NCI-H2107 treated with DMSO at 0.1 percent for 48 hours (cell line): ENCODE data around the gene STT3B.

Source experiments
- DNase-seq: peaks from one replicate; lab custom pipeline; 2025; ENCODE audit not compliant: unreplicated experiment; lab: John Stamatoyannopoulos, UW

STT3B gene

GRCh38 chr3:31636694-31637442 lies 104.1 kb downstream of the STT3B start:
- no peak for DNase-seq

GRCh38 chr3:31639828-31640227 lies 107.1 kb downstream of the STT3B start:
- no peak for DNase-seq

GRCh38 chr3:31645256-31645655 lies 112.5 kb downstream of the STT3B start:
- no peak for DNase-seq

- DNase-seq: no peak
Observed at GRCh38 chr3:31648286-31648968, 115.7 kb downstream of the STT3B start.

DNA sequence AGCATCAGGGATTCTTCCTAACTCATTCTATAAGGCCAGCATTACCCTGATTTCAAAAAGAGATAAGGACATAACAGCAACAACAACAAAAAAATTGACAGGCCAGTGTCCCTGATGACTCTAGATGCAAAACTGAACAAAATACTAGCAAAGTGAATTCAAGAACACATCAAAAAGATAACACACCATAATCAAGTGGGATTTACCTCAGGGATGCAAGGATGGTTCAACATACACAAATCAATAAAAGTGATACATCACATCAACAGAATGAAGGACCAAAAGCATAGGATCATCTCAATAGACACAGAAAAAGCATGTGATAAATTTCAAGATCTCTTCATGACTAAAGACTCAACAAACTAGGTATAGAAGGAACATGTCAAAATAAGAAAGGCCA lies 119.6 kb downstream of the STT3B start:
- no peak for DNase-seq

- no peak for DNase-seq
Observed at GRCh38 chr3:31653464-31653863, 120.7 kb downstream of the STT3B start.

DNA sequence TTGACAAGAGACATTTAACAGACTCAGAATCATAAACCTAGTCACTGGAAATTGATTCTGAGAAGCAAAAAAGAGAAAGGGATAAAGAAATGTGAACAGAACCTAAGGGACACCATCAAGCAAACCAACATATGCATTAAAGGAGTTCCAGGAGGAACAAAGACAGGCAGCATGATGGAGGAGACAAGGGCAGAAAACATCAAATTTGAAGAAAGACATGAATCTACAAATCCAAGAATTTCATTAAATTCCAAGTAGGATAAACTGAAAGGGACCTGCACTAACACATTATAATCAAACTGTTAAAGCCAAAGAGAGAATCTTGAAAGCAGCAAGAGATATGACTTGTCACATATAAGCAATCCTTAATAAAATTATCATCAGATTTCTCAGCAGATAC lies 122.3 kb downstream of the STT3B start:
- no peak for DNase-seq

DNA sequence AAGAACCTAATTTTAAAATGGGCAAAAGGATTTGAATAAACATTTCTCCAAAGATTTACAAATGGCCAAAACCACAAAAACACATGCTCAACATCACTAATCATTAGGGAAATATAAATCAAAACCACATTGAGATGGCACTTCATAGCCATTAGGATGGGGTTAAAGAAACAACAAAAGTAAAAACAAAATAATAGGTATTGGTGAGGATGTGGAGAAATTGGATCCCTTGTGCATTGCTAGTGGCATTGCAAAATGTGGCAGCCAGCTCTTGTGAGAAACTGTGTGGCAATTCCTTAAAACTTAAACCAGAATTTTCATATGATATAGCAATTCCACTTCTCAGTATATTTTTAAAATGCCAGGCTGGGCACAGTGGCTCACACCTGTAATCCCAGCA lies 126.5 kb downstream of the STT3B start:
- DNase-seq: no peak

- no peak for DNase-seq
Observed at GRCh38 chr3:31661286-31661685, 128.6 kb downstream of the STT3B start.

DNA sequence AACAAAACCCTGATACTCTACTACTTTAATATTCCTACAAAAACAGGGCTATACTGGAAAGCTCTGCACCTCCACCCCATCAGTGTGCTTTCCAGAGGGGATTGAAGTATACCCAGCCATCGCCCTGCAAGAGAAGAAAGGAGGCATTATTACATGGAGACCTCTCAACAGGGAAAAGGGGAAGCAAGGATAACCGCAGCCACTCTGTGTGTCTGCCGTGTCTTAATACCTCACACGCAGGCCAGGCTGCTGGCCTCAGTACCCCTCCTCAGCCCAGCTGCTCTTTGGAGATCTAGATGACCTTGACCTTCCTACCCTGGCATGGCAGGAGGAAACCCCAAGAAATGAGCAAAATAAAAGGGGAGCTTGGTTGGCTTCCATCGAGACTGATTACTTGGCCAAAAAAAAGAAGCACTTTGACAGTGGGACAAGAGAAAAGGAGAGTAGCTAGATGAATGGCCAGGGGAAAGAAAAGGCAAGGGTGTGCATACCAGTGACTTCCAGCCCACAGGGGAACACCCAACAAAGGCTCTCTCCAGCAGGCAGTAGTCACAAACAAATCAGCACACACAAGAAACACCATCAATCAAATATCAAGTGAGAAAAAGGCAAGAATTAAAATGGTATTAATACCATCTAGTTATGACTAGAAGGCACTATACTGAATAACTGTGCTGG lies 129.4 kb downstream of the STT3B start:
- DNase-seq: no peak

- no peak for DNase-seq
Observed at GRCh38 chr3:31664031-31664430, 131.3 kb downstream of the STT3B start.

- no peak for DNase-seq
Observed at GRCh38 chr3:31667582-31667981, 134.9 kb downstream of the STT3B start.

- no peak for DNase-seq
Observed at GRCh38 chr3:31668242-31668641, 135.5 kb downstream of the STT3B start.

DNA sequence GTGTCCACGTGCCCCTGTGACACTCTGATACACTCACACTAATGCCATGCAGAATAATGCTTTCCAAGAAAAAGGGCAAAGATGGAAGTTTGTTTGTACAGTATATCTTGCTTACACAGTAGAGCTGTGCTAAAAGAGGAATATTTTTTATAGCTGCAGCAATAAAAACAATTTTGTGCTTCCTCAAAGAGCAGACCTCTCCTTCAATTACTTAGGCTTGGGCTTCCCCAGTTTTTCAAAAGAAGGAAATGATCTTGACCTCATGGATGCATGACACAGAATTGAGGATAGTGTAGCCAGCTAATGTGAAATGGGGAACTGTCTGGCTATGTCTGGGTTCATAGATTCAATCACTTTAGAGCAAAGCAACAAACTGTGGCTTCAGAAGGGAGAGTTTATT lies 137.4 kb downstream of the STT3B start:
- DNase-seq: no peak

DNA sequence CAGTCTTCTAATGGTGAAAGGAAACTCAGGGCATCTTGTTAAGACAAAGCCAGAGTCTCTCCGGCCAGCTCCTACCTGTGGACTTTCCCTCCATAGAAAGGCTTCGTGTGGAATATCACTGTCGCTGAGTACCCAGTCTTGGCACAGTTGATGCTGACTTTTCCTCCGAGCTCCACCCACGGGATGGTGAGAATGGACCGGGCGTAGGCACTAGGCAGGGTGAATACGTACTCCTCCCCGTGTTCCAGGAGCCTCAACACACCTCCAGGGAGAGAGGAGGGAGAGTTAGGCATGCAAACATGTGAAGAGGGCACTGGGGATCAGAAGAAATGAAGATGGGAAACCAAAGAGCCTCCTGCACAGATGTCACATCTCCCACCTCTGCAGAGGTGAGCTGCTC lies 138.0 kb downstream of the STT3B start:
- DNase-seq: no peak

DNA sequence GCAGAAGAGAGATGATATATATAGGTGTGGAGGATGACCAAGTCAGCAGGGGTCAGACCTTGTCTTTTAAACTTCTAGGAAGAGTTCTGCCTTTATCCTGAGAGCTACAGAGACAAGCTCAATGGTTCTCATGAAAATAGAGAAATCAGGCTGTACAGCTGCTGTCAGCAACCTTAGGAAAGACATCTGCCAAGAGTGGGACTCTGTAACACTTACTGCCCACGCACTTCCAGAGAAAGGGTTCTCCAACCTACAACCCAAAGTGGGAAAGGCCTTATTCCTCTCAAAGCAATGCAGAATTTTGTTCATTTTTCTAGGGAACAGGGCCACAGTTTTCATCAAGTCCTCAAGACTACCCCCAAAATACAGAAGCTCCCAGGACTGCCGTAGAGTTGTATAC lies 138.7 kb downstream of the STT3B start:
- no peak for DNase-seq

- DNase-seq: no peak
Observed at GRCh38 chr3:31671976-31672375, 139.3 kb downstream of the STT3B start.

- DNase-seq: no peak
Observed at GRCh38 chr3:31673950-31674349, 141.2 kb downstream of the STT3B start.

- no peak for DNase-seq
Observed at GRCh38 chr3:31676556-31676955, 143.8 kb downstream of the STT3B start.

- DNase-seq: no peak
Observed at GRCh38 chr3:31680072-31680870, 147.5 kb downstream of the STT3B start.
